Fibroblast of the conjunctiva (primary cell): ENCODE data around the gene DUS2.
"Not testable (repeated sequence)": the region's sequence is repeated elsewhere in the genome, so short reads cannot be mapped to it uniquely, and the experiment has no call there.

Experiments
- DNase-seq: peaks from one replicate; pipeline ENCODE4 v3.0.0-alpha.2; 2010; ENCODE audit warnings: low read depth

Gene DUS2

GRCh38 chr16:67998779-67999688 is 24.1 kb upstream of the DUS2 start, which contains the start of gene DPEP2:
DPEP2 (minus strand) TSS chr16:67999484; CDS start chr16:67993212, 6,272 bp downstream.
- not testable (repeated sequence) for DNase-seq

DNA sequence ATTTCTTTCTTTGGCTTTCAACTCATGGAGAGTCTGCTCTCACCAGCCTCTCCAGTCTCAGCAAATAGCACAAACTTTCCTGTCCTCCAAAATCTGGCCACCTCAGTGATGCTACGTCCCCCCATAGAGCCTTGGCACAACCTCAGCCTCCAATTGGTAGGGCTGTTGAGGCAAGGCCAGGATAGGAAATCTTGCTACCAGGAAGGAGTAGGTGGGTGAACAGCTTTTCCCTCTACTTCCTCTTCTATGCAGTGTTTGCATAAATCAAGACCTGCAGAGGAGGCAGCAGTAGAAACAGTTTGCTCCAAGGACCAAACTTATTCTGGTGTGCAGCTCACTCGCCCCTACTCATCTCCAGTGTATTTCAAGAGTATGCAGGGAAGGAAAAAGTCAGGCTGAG is 23.1 kb upstream of the DUS2 start:
- DNase-seq = no peak

DNA sequence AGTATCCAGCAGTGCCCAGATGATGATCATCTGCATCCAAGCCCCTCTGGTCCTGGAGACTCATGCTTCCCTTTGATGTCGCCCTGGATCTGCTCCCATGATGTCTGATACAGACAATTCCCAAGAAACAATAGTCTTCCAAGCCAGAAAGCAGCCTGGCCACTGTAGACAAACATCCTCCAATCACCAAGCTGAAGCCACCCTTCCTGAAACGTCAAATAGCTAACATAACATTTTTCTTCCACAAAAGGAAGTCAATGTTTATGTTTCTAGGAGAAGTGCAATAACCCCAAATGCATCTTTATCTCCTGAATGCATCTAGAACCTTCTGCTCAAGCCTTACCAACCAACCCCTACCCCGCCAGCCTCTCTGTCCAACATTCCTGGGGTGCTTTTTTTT is 22.6 kb upstream of the DUS2 start:
- DNase-seq = no peak

DNA sequence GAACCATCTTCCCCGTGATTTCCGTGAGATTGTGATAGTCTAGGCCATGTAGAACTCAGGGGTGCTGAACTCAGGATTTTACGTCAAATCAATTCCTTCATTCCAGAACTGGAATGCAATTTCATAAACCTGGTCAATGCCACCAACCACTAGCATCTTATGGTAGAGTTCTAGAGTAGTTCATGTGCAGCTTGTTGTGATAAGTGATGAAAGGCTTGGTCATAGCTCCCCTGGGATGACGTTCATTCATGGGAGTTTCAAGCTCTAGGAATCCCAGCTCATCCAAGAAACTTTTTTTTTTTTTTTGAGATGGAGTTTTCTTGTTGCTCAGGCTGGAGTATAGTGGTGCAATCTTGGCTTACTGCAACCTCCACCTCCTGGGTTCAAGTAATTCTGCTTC is 20.1 kb upstream of the DUS2 start:
- no peak for DNase-seq

DNA sequence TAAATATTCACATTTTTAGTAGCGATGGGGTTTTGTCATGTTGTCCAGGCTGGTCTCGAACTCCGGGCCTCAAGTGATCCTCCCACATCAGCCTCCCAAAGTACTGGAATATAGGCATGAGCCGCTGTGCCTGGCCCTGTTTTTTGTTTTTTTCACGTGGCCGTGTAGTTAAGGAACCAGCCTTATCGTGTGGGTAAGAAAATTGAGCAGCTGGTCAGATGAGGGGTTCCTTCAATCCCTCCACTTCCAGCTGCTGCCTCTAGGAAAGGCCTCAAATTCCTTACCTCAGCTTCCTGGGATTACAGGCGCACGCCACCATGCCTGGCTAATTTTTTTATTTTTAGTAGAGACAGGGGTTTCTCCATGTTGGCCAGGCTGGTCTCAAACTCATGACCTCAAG is 17.9 kb upstream of the DUS2 start:
- DNase-seq = no peak

DNA sequence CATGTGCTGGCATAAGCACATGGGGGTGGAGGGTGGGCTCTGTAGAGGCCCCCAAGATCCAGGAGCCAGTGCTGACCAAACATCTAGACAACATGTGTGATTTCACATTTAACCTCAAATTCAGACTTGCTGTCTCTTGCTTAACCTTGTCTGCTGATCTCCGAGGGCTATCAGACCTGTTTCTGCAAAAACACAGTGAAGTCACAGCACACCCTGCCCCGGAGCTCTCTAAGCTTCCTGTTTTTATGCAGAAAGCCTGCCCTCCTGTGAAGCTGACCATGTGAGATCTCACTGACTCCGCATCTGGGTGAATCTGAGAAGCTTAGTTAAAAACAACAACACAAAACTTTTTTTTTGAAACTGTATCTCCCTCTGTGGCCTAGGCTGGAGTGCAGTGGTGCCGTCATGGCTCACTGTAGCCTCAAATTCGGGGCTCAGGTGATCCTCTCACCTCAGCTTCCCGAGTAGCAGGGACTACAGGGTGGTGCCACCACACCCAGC is 17.2 kb upstream of the DUS2 start:
- DNase-seq = no peak

GRCh38 chr16:68009157-68009735 is 13.8 kb upstream of the DUS2 start:
- DNase-seq = no peak

- not testable (repeated sequence) for DNase-seq
These were observed 13.2 kb upstream of the DUS2 start for GRCh38 chr16:68009872-68010271.

DNA sequence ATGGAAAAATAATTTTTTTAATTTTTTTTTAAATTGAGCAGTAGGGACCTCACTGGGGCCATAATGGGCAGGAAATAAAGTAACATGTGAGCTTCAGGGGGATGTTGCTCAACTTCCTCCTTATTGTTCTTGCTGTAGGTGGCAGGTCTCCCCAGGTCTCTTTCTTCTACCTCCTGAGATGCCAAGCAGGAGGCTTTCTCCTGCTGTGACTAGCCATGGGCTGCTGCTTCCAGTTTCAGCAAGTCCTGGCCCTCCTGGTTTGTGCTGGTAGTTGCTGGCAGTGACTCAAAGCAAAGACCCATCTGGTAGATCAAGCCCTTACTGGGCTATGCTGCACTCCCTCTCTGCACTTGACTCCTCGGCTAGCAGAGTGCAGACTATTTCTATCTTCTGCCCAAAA is 9.6 kb upstream of the DUS2 start:
- no peak for DNase-seq

DNA sequence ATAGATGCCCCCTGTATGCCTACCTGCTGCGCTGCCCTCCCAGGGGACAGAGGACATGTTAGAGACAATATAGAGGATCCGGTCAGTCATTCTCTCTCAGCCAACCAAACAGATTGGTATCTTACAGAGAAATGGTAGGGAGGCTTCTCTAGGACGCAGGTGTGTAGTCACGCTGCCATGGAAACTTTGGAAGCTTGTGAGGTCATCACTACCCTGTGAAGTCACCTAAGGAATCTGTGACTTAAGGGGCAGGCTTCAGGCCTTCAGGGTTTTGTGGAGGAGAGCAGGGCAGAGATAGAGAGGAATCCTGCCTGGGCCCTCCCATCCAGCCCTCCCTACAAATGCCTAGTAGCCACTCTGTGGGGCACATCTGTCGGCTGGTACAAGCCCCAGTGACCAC is 7.4 kb upstream of the DUS2 start, which contains the start of gene DPEP2NB:
DPEP2NB (minus strand) TSS at position 231 of the 400 bp plus-strand sequence; CDS start at position 90, 141 bp downstream.
- no peak for DNase-seq

DNA sequence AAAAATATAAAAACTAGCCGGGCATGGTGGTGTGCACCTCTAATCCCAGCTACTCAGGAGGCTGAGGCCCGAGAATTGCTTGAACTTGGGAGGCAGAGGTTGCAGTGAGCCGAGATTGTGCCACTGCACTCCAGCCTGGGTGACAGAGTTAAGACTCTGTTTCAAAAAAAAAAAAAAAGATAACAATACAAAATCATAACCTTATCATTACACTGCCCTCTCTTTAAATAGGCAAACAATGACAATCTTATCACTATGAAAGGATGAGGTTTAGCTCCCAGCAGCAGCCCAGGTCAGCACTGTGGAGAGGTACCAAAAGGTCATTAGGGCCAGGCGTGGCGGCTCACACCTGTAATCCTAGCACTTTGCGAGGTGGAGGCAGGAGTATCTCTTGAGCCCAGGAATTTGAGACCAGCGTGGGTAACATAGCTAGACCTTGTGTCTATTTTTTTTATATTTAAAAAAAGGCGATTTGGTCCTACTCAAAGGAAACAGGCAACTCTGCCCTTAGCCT is 3.9 kb upstream of the DUS2 start:
- no peak for DNase-seq

DNA sequence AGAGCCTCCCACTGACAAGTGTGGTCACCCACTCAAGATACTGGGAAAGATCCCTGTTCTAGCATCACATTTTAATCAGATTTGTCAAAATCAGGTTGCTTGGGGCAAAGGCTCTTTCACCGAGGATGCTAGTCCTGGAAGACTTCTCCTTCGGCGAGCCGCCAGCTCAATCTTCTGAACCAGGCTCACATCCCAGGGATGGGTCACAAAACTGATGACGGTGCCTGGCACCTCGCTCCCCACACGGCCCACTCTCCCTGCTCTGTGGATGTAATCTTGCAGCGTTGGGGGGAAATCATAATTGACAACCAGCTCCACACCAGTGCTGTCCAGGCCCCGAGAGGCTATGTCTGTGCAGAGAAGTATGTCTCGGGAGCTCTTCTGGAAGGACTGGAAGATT is 1.6 kb upstream of the DUS2 start:
- no peak for DNase-seq

DNA sequence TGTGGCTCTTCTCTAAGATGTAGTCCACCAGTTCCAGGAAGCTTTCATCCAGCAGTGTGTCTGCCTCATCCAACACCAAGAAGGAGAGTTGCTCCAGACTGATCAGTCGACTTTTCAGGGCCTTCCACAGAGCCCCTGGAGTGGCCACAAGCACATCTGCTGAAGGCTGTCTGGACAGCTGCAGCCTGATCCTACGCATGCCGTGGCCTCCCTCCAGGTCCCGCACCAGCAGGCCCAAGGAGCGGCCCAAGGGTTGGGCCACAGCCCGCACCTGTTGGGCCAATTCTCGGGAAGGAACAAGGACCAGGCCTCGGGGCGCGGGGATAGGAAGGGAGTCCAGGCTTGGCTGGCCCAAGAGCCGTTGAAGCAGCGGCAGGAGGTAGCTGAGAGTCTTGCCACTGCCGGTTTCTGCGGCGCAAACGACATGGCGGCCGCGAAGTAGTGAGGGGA is 781 bp upstream of the DUS2 start:
- DNase-seq = no peak

GRCh38 chr16:68028996-68029395 is 5.9 kb downstream of the DUS2 start:
- no peak for DNase-seq

- DNase-seq = not testable (repeated sequence)
These were observed 7.0 kb downstream of the DUS2 start for GRCh38 chr16:68030108-68030507.

DNA sequence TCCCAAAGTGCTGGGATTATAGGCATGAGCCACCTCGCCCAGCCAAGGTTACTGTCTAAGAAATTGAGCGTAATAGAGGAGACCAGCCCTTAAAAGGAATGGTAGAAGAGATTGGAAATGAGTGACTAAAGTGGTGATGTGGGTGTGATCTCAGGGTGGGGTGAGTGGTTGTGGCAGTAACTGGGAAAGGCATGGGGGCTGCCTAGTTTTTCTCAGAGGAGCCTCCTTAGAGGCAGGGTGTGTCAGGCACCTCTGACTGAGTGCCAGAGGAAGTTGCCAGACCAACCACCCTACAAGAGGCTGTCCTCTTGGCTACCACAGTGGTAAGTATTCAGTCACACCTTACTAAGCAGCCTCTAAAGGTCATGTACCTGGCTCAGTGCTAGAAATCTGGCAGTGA is 8.9 kb downstream of the DUS2 start:
- no peak for DNase-seq

DNA sequence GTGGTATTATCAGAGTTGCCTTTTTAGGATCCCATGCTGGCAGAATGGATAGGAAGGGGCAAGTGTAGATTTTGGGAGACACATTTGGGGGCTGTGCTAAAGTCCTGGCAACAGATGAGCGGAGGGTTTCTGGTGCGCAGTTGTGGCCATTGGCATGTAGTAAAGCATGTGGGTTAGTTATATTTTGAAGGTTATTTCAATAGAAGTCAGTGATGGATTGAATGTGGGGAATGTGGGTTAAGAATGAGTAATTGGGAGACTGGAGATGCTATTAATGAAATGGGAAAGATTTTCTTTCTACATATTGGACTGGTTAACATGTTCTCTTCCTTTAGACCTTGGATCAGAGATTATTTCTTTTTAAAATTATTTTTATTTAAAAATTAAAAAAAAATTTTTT is 10.0 kb downstream of the DUS2 start:
- DNase-seq = no peak

GRCh38 chr16:68035227-68035626 is 12.1 kb downstream of the DUS2 start:
- no peak for DNase-seq

DNA sequence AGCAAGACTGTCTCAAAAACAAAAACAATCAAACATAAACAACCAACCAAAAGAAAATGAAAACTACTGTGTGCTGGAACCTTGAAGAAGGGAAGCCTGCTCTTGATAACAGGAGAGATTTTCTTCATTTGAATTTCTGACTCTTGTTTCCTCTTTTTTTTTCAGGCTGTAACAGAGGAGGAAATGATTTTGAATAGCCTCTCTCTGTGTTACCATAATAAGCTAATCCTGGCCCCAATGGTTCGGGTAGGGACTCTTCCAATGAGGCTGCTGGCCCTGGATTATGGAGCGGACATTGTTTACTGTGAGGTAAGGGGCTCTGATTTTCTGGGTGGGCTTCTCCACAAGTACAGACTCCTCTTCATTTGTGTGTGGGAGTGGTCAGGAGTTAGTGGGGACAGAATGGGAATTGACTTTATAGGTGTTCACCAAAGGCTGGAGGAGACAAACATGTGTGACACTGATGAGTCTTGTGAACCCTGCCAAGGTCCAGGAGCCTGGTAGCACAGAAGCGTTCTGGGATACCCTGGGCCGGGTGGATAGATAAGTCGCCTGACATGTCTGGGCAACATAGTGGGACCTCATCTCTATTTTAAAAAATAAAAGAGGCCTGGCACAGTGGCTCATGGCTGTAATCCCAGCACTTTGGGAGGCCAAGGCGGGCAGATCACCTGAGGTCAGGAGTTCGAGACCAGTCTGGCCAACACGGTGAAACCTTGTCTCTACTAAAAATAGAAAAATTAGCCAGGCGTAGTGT is 14.9 kb downstream of the DUS2 start:
- DNase-seq = no peak

GRCh38 chr16:68040506-68041288 is 17.6 kb downstream of the DUS2 start:
- peak; percentile 24 for DNase-seq

- DNase-seq = no peak
These were observed 18.7 kb downstream of the DUS2 start for GRCh38 chr16:68041783-68042182.
